ENCODE data around the gene CASR. TPM values are rescaled to one million over a fixed set of nuclear protein-coding genes. Genes with fewer than 3 reads are reported as not detected.

CASR gene
- total and polyA plus RNA-seq, 8 donors: 6.9 to 24.6 (median 10.5) TPM

DNA sequence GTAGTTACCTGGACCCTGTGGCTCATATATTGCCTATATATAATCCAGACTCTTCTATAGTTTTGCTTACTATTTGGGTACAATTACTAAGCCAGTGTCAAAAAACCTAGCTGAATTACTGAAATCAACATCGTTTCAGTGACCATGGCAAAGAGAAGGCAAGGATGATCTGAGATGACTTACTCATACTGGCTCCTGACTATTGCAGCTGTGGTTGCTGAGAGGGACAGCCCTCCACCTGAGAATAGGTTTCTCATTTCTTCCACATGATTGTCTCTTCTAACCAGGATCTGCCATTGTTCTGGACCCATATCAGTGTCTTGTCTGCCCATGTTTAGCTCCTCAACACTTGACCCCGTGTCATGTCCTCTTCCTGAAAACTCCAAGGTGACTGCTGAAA lies 30.2 kb downstream of the CASR start:
- Histone ChIP-seq H3K27ac (peak overlapping the region in 1 of 4 donors; percentile 28), H3K9me3 (no peaks in the 10 kb centered on the region), H3K4me3 (no peak overlapping the region), H3K4me1 (peaks cover 0 to 19% (median 7%) of the 10 kb centered on the region in 3 donors), H3K27me3 (no peaks in the 10 kb centered on the region), H3K36me3 (no peaks in the 10 kb centered on the region)
- ATAC-seq (no peak), FAIRE-seq (no peak), DNase-seq (no peak)
- WGBS, 2 donors: 59 to 65% methylated on average over 2 of the region's 2 CpGs
- intact Hi-C loops (cut with DNase I): no loop called here
- TF ChIP-seq, protein P1, sequence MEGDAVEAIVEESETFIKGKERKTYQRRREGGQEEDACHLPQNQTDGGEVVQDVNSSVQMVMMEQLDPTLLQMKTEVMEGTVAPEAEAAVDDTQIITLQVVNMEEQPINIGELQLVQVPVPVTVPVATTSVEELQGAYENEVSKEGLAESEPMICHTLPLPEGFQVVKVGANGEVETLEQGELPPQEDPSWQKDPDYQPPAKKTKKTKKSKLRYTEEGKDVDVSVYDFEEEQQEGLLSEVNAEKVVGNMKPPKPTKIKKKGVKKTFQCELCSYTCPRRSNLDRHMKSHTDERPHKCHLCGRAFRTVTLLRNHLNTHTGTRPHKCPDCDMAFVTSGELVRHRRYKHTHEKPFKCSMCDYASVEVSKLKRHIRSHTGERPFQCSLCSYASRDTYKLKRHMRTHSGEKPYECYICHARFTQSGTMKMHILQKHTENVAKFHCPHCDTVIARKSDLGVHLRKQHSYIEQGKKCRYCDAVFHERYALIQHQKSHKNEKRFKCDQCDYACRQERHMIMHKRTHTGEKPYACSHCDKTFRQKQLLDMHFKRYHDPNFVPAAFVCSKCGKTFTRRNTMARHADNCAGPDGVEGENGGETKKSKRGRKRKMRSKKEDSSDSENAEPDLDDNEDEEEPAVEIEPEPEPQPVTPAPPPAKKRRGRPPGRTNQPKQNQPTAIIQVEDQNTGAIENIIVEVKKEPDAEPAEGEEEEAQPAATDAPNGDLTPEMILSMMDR (IDR thresholded peaks at IDR 0.05): no peak

DNA sequence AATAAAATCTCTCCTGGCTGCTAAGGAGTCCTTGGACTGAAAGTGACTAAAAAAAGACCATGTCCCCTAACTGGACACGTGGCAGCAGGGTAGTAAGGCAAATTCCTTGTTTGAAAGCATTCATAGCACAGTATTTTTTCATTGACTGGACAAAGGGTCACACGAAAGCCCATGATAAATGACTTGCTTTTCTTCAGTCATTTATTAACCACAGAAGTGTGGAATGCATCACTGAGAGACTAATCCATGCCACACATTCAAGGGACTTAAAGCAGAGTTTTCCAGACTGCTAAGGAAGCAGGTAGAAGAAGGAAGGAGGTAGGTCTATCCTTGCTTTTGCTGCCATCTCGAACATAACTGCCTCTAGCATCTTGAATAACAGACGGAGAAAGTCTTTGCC lies 31.2 kb downstream of the CASR start:
- FAIRE-seq (no peak), ATAC-seq (peak; percentile 43 to 75 (median 68)), DNase-seq (no peak)
- TF ChIP-seq, protein P1 (IDR thresholded peaks at IDR 0.05): no peak
- H3K4me3 ChIP-seq: no peak overlapping the region
- intact Hi-C loops (cut with DNase I): no loop called here
- H3K27ac ChIP-seq: peak overlapping the region in 1 of 4 donors; percentile 38
- H3K36me3 ChIP-seq: no peaks in the 10 kb centered on the region
- no peaks in the 10 kb centered on the region for H3K27me3 ChIP-seq
- no peaks in the 10 kb centered on the region for H3K9me3 ChIP-seq
- 37 to 38% methylated on average over 4 of the region's 4 CpGs for WGBS, 2 donors
- peaks cover 0 to 19% (median 7%) of the 10 kb centered on the region in 3 donors for H3K4me1 ChIP-seq

DNA sequence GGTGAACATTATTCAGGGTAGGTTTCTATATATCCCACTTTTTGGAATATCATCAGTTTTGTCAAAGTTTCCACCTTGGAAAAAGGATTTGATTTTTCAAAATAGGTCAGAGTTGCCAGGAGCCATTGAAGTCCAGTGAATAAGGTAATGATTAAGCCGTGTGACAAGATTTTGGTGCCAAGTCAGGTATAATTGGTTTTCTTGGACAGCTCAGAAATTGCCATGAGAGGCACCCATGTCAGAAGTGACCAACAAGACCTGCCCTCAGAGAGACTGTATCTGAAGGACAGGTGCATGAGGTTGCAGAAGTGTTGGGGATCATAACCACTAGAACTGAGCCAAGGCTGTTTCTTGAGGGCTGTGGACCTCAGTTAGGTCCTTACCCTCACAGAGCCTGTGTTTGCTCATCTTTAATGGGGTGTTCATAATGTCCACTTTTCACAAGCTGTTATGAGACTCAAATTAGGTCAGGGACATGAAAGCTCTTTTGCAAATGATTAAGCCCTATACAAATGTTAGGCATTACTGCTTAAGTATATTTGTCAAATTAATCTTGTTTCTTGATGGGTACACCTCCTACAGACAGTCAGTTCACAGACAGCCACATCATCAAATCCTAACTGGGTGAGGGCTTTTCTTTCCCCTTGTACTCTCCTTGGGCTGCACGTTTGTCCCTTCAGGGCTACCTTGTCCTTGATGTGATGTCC lies 32.3 kb downstream of the CASR start:
- H3K36me3 ChIP-seq: no peaks in the 10 kb centered on the region
- ATAC-seq: peak; percentile 83 to 86 (median 84)
- FAIRE-seq: no peak
- H3K4me3 ChIP-seq: no peak overlapping the region
- 10 to 15% methylated on average over 2 of the region's 2 CpGs for WGBS, 2 donors
- intact Hi-C loops (cut with DNase I): no loop called here
- no peaks in the 10 kb centered on the region for H3K27me3 ChIP-seq
- no peaks in the 10 kb centered on the region for H3K9me3 ChIP-seq
- DNase-seq: peak in 2 of 6 donors; percentile 19 to 31
- peaks cover 0 to 19% (median 7%) of the 10 kb centered on the region in 3 donors for H3K4me1 ChIP-seq
- peak overlapping the region; percentile 11 to 54 (median 43) for H3K27ac ChIP-seq
- TF ChIP-seq, protein P1 (IDR thresholded peaks at IDR 0.05): no peak

DNA sequence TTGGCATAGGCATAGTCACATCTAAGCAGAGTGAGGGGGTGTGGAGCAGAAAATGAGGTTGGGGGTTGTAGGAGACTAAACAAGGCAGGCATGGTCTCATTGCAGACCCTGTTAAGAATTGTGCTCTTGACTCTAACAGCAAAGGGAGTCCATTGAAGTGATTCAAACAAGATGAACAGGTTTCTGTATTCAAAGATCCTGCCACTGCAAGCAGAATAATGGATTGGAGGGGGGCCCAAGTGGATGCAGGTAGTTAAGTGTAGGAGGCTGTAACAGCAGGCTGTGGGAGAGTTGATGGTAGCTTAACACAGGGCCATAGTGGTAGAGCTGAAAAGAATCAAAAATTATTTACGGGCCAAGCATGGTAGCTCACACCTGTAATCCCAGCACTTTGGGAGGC lies 34.4 kb downstream of the CASR start:
- intact Hi-C loops (cut with DNase I): no loop called here
- H3K9me3 ChIP-seq: no peaks in the 10 kb centered on the region
- WGBS, 2 donors: 93 to 98% methylated on average over 1 of the region's 1 CpG
- no peaks in the 10 kb centered on the region for H3K36me3 ChIP-seq
- FAIRE-seq (no peak), ATAC-seq (no peak), DNase-seq (no peak)
- H3K27me3 ChIP-seq: no peaks in the 10 kb centered on the region
- H3K4me1 ChIP-seq: peaks cover 0 to 19% (median 7%) of the 10 kb centered on the region in 3 donors
- H3K27ac ChIP-seq: no peak overlapping the region
- TF ChIP-seq, protein P1 (IDR thresholded peaks at IDR 0.05): no peak
- no peak overlapping the region for H3K4me3 ChIP-seq

DNA sequence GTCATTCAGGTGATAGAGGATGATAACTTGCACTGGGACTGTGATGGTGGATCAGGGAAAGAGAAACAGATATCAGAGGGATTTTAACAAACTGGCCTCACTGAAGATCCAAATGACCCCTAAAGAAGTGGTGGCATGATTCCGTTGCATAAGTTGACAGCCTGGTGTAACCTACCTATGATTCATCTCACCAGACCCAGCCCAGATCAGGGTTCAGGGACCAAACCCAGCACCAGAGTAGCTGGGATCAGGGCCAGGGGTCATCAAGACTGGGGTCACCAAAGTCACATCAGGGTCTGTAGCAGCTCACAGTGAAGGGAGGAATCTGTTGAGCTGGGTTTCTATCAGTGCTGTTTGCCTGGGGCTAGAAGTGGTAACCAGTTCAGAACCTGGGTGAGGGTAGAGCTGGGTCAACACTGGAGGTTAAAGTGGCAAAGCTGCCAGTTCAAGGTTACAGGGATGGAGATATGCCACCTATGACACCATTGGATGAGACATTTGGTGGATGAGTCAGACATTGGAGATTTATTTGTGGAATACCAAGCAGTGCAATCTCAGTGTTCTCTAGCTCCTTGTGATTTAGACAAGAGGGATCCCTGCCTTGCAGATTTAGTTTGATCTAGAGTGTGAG lies 35.9 kb downstream of the CASR start:
- intact Hi-C loops (cut with DNase I): no loop called here
- FAIRE-seq: no peak
- Histone ChIP-seq H3K4me3 (no peak overlapping the region), H3K27ac (no peak overlapping the region), H3K36me3 (no peaks in the 10 kb centered on the region), H3K4me1 (peaks cover 0 to 19% (median 7%) of the 10 kb centered on the region in 3 donors), H3K9me3 (no peaks in the 10 kb centered on the region), H3K27me3 (no peaks in the 10 kb centered on the region)
- DNase-seq: no peak
- WGBS, 2 donors: 94 to 97% methylated on average over 1 of the region's 1 CpG
- TF ChIP-seq, protein P1 (IDR thresholded peaks at IDR 0.05): no peak
- no peak for ATAC-seq
